CD4-positive, alpha-beta memory T cell (primary cell): ENCODE data around the gene GPC6. TPM values are rescaled to one million over a fixed set of nuclear protein-coding genes. Genes with fewer than 3 reads are reported as not detected.
A peak's percentile ranks its signal among the peaks of the same experiment; 100 is the strongest.
"Not testable (repeated sequence)": the region's sequence is repeated elsewhere in the genome, so short reads cannot be mapped to it uniquely, and the experiment has no call there.

Source experiments
- CTCF ChIA-PET: fragments of 350-600 bp; sonication (Branson Sonifier 250); formaldehyde crosslinking; loops from one replicate; lab custom pipeline; 2021; ENCODE audit warnings: inconsistent platforms; ENCODE audit not compliant: partially characterized antibody; lab: Charles Lee
- POLR2A ChIA-PET: fragments of 350-600 bp; sonication (Branson Sonifier 250); formaldehyde crosslinking; loops from one replicate; lab custom pipeline; 2021; ENCODE audit not compliant: partially characterized antibody; lab: Charles Lee
- DNase-seq, 5 donors: peaks; one replicate each; pipeline versions ENCODE4 v3.0.0 to v3.0.0-alpha.2; 2020 to 2022; ENCODE audit warnings: mixed read lengths in 1 of 5
- H3K27ac ChIP-seq: one replicate; pipeline ENCODE4 v1.7.0; 2013; ENCODE audit warnings: low read depth, low read length
- H3K27me3 ChIP-seq: 2 replicates; pipeline ENCODE4 v1.7.0; 2013; ENCODE audit warnings: mild to moderate bottlenecking, low read length, moderate library complexity; ENCODE audit not compliant: insufficient read depth
- H3K36me3 ChIP-seq: 2 replicates; pipeline ENCODE4 v1.7.0; 2013; ENCODE audit warnings: mild to moderate bottlenecking, low read length, moderate library complexity; ENCODE audit not compliant: insufficient read depth
- H3K4me1 ChIP-seq: 2 replicates; pipeline ENCODE4 v1.7.0; 2013; ENCODE audit warnings: mild to moderate bottlenecking, low read length, moderate library complexity; ENCODE audit not compliant: insufficient read depth
- H3K4me3 ChIP-seq, 2 donors: one replicate each; pipeline ENCODE4 v1.7.0; 2013; ENCODE audit warnings: low read length in 2 of 2, mild to moderate bottlenecking in 1 of 2
- H3K9me3 ChIP-seq, 2 donors: one replicate each; pipeline ENCODE4 v1.7.0; 2013; ENCODE audit warnings: low read length in 2 of 2, control low read depth in 1 of 2; ENCODE audit not compliant: control insufficient read depth in 1 of 2
- H3K27ac Mint-ChIP-seq, 7 donors: one replicate each; pipeline ENCODE4 v1.8.0; 2020 to 2021; ENCODE audit warnings: mixed read lengths in 7 of 7, mild to moderate bottlenecking in 6 of 7, inconsistent platforms in 3 of 7, moderate library complexity in 3 of 7
- H3K27me3 Mint-ChIP-seq, 2 donors: one replicate each; pipeline ENCODE4 v1.8.0; 2020 to 2021; ENCODE audit warnings: mixed read lengths in 2 of 2
- H3K36me3 Mint-ChIP-seq, 2 donors: one replicate each; pipeline ENCODE4 v1.8.0; 2020 to 2021; ENCODE audit warnings: mixed read lengths in 2 of 2, inconsistent platforms in 1 of 2, mild to moderate bottlenecking in 1 of 2
- H3K4me1 Mint-ChIP-seq, 4 donors: one replicate each; pipeline ENCODE4 v1.8.0; 2020 to 2021; ENCODE audit warnings: mixed read lengths in 4 of 4, mild to moderate bottlenecking in 1 of 4
- H3K4me3 Mint-ChIP-seq, 8 donors: one replicate each; pipeline ENCODE4 v1.8.0; 2020 to 2021; ENCODE audit warnings: mixed read lengths in 8 of 8, mild to moderate bottlenecking in 7 of 8, moderate library complexity in 6 of 8, inconsistent platforms in 3 of 8
- H3K9me3 Mint-ChIP-seq, 8 donors: one replicate each; pipeline ENCODE4 v1.8.0; 2020 to 2021; ENCODE audit warnings: mixed read lengths in 8 of 8, mild to moderate bottlenecking in 5 of 8, inconsistent platforms in 3 of 8, moderate library complexity in 1 of 8
- intact Hi-C: fragments of 100-400 bp; cut with micrococcal nuclease; formaldehyde crosslinking; loops from one replicate; pipeline ENCODE4 v1.15.1; 2023
- polyA plus RNA-seq, 2 donors: library from polyadenylated mRNA; unstranded; fragments of 300-500 nt; fragmentation: Illumina TruSeq; gene quantifications; one replicate each; pipeline ENCODE4 v1.2.3, GENCODE V29; 2021
- total RNA-seq, 2 experiments: library from RNA; stranded (reverse); gene quantifications; one replicate each; pipeline ENCODE4 v1.2.3, GENCODE V29; 2021

GPC6 gene
- total and polyA plus RNA-seq, 4 experiments from 2014 or later, result not detected

GRCh38 chr13:94201022-94201421 lies 974.4 kb downstream of the GPC6 start:
- H3K27ac ChIP-seq, result no peak overlapping the region
- H3K9me3 Mint-ChIP-seq, result no peaks in the 10 kb centered on the region
- no peaks in the 10 kb centered on the region for H3K36me3 ChIP-seq
- no peak for DNase-seq
- peaks cover 0 to 2% (median 0%) of the 10 kb centered on the region in 4 donors for H3K4me1 Mint-ChIP-seq
- H3K4me1 ChIP-seq, result no peaks in the 10 kb centered on the region
- no peak overlapping the region for H3K4me3 ChIP-seq
- ChIA-PET CTCF (no interaction called here), POLR2A (no interaction called here)
- no peaks in the 10 kb centered on the region for H3K27me3 ChIP-seq
- H3K4me3 Mint-ChIP-seq, result no peak overlapping the region
- H3K27ac Mint-ChIP-seq, result no peak overlapping the region
- no peaks in the 10 kb centered on the region for H3K9me3 ChIP-seq
- no peaks in the 10 kb centered on the region for H3K36me3 Mint-ChIP-seq
- no peaks in the 10 kb centered on the region for H3K27me3 Mint-ChIP-seq
- intact Hi-C loops, result no loop called here

- Histone ChIP-seq H3K4me3 (no peak overlapping the region), H3K4me1 (no peaks in the 10 kb centered on the region), H3K27ac (no peak overlapping the region), H3K27me3 (no peaks in the 10 kb centered on the region), H3K9me3 (no peaks in the 10 kb centered on the region), H3K36me3 (no peaks in the 10 kb centered on the region)
- peaks cover 0 to 2% (median 0%) of the 10 kb centered on the region in 4 donors for H3K4me1 Mint-ChIP-seq
- intact Hi-C loops, result no loop called here
- no peak overlapping the region for H3K27ac Mint-ChIP-seq
- no peaks in the 10 kb centered on the region for H3K9me3 Mint-ChIP-seq
- H3K36me3 Mint-ChIP-seq, result no peaks in the 10 kb centered on the region
- no peak for DNase-seq
- no peaks in the 10 kb centered on the region for H3K27me3 Mint-ChIP-seq
- ChIA-PET CTCF (no interaction called here), POLR2A (no interaction called here)
- no peak overlapping the region for H3K4me3 Mint-ChIP-seq
Measured at GRCh38 chr13:94204163-94204562, 977.6 kb downstream of the GPC6 start.

- no peaks in the 10 kb centered on the region for H3K36me3 ChIP-seq
- CTCF ChIA-PET, result interaction anchor here (1.6 kb wide), 1 partner anchor 12 kb away, joined by 4 read pairs; no protein-coding TSS in a partner anchor
- no peaks in the 10 kb centered on the region for H3K36me3 Mint-ChIP-seq
Measured at GRCh38 chr13:94204946-94205345, 978.3 kb downstream of the GPC6 start.

GRCh38 chr13:94205896-94206295 lies 979.3 kb downstream of the GPC6 start:
- H3K9me3 ChIP-seq, result no peaks in the 10 kb centered on the region
- H3K4me1 ChIP-seq, result no peaks in the 10 kb centered on the region
- H3K36me3 ChIP-seq, result no peaks in the 10 kb centered on the region
- H3K27ac Mint-ChIP-seq, result no peak overlapping the region
- peaks cover 0 to 1% of the 10 kb centered on the region in 2 donors for H3K27me3 Mint-ChIP-seq
- no peaks in the 10 kb centered on the region for H3K9me3 Mint-ChIP-seq
- no peak overlapping the region for H3K4me3 ChIP-seq
- ChIA-PET POLR2A (no interaction called here), CTCF (interaction anchor here (1.6 kb wide), 1 partner anchor 13 kb away, joined by 4 read pairs; no protein-coding TSS in a partner anchor)
- H3K27ac ChIP-seq, result no peak overlapping the region
- no peaks in the 10 kb centered on the region for H3K27me3 ChIP-seq
- H3K4me3 Mint-ChIP-seq, result no peak overlapping the region
- intact Hi-C loops, result no loop called here
- H3K36me3 Mint-ChIP-seq, result no peaks in the 10 kb centered on the region
- peaks cover 0 to 4% (median 2%) of the 10 kb centered on the region in 4 donors for H3K4me1 Mint-ChIP-seq
- no peak for DNase-seq

More at GRCh38 chr13:94204946-94205345, 978.3 kb downstream of the GPC6 start:
- H3K4me3 Mint-ChIP-seq, result no peak overlapping the region
- no peak overlapping the region for H3K27ac Mint-ChIP-seq
- H3K4me1 Mint-ChIP-seq, result peaks cover 0 to 2% (median 0%) of the 10 kb centered on the region in 4 donors
- no peak for DNase-seq
- peaks cover 0 to 1% of the 10 kb centered on the region in 2 donors for H3K27me3 Mint-ChIP-seq
- Histone ChIP-seq H3K27ac (no peak overlapping the region), H3K4me3 (no peak overlapping the region), H3K4me1 (no peaks in the 10 kb centered on the region), H3K27me3 (no peaks in the 10 kb centered on the region), H3K9me3 (no peaks in the 10 kb centered on the region)
- no peaks in the 10 kb centered on the region for H3K9me3 Mint-ChIP-seq
- POLR2A ChIA-PET, result no interaction called here
- intact Hi-C loops, result no loop called here

GRCh38 chr13:94209117-94209516 lies 982.5 kb downstream of the GPC6 start:
- H3K9me3 ChIP-seq, result no peaks in the 10 kb centered on the region
- Mint-ChIP-seq H3K27me3 (peaks cover 0 to 1% of the 10 kb centered on the region in 2 donors), H3K36me3 (no peaks in the 10 kb centered on the region), H3K4me3 (no peak overlapping the region), H3K27ac (no peak overlapping the region), H3K9me3 (no peaks in the 10 kb centered on the region), H3K4me1 (peaks cover 0 to 6% (median 4%) of the 10 kb centered on the region in 4 donors)
- no peaks in the 10 kb centered on the region for H3K4me1 ChIP-seq
- no peak for DNase-seq
- ChIA-PET CTCF (interaction anchor here (0.7 to 1.1 kb wide), 2 partner anchors 37 to 411 kb away, joined by 3 read pairs; no protein-coding TSS in a partner anchor), POLR2A (no interaction called here)
- H3K27me3 ChIP-seq, result no peaks in the 10 kb centered on the region
- H3K27ac ChIP-seq, result no peak overlapping the region
- no peak overlapping the region for H3K4me3 ChIP-seq
- intact Hi-C loops, result no loop called here
- no peaks in the 10 kb centered on the region for H3K36me3 ChIP-seq

GRCh38 chr13:94209913-94210312 lies 983.3 kb downstream of the GPC6 start:
- H3K27me3 Mint-ChIP-seq, H3K27ac ChIP-seq, intact Hi-C loops, H3K4me1 Mint-ChIP-seq, H3K27ac Mint-ChIP-seq, H3K36me3 Mint-ChIP-seq, H3K9me3 Mint-ChIP-seq, H3K9me3 ChIP-seq, H3K27me3 ChIP-seq, H3K4me3 Mint-ChIP-seq, H3K4me3 ChIP-seq, DNase-seq, H3K4me1 ChIP-seq, H3K36me3 ChIP-seq: not testable (repeated sequence)
- POLR2A ChIA-PET, result interaction anchor here (0.7 kb wide), 1 partner anchor 13 kb away, joined by 3 read pairs; no protein-coding TSS in a partner anchor
- CTCF ChIA-PET, result interaction anchor here (1.1 kb wide), 1 partner anchor 38 kb away, joined by 3 read pairs; no protein-coding TSS in a partner anchor

GRCh38 chr13:94210816-94211215 lies 984.2 kb downstream of the GPC6 start:
- no peaks in the 10 kb centered on the region for H3K36me3 Mint-ChIP-seq
- H3K27ac Mint-ChIP-seq, result no peak overlapping the region

More at GRCh38 chr13:94210816-94211215, 984.2 kb downstream of the GPC6 start:
- no peaks in the 10 kb centered on the region for H3K9me3 Mint-ChIP-seq
- no peak overlapping the region for H3K4me3 ChIP-seq
- peaks cover 0 to 1% of the 10 kb centered on the region in 2 donors for H3K27me3 Mint-ChIP-seq
- DNase-seq, result no peak
- no peaks in the 10 kb centered on the region for H3K27me3 ChIP-seq
- H3K4me1 ChIP-seq, result no peaks in the 10 kb centered on the region
- POLR2A ChIA-PET, result interaction anchor here (0.7 kb wide), 1 partner anchor 12 kb away, joined by 3 read pairs; no protein-coding TSS in a partner anchor
- no peaks in the 10 kb centered on the region for H3K9me3 ChIP-seq
- CTCF ChIA-PET, result no interaction called here
- peaks cover 0 to 5% (median 4%) of the 10 kb centered on the region in 4 donors for H3K4me1 Mint-ChIP-seq
- intact Hi-C loops, result no loop called here
- H3K36me3 ChIP-seq, result no peaks in the 10 kb centered on the region
- H3K27ac ChIP-seq, result no peak overlapping the region
- peak overlapping the region in 1 of 8 donors; percentile 4 for H3K4me3 Mint-ChIP-seq
